ENCODE measurements around the gene ZDHHC22. TPM values are rescaled to one million over a fixed set of nuclear protein-coding genes. Genes with fewer than 3 reads are reported as not detected.

The ZDHHC22 gene
- total RNA-seq, 3 donors from 2014 or later, result 1.7 TPM; not detected in 2

GRCh38 chr14:77139540-77140358 is 1.8 kb downstream of the ZDHHC22 start:
- Histone ChIP-seq H3K4me3 (no peak overlapping the region), H3K9me3 (no peaks in the 10 kb centered on the region), H3K36me3 (ENCODE audit: low read depth) (no peaks in the 10 kb centered on the region), H3K4me1 (ENCODE audit: low read depth) (peaks cover 8% of the 10 kb centered on the region)
- no peak for TF ChIP-seq CTCF (IDR thresholded peaks at IDR 0.05)
- ATAC-seq (peak; percentile 64), DNase-seq (peak in 2 of 3 donors; percentile 41 to 47)
- intact Hi-C loops (cut with DNase I, micrococcal nuclease), result no loop called here

GRCh38 chr14:77139022-77139421 is 2.6 kb downstream of the ZDHHC22 start:
- no peak overlapping the region for H3K4me3 ChIP-seq
- intact Hi-C loops (cut with DNase I, micrococcal nuclease), result no loop called here
- ATAC-seq, result no peak
- no peaks in the 10 kb centered on the region for H3K9me3 ChIP-seq
- peaks cover 8% of the 10 kb centered on the region for H3K4me1 ChIP-seq (ENCODE audit: low read depth)
- no peak for DNase-seq
- no peak for TF ChIP-seq CTCF (IDR thresholded peaks at IDR 0.05)
- no peaks in the 10 kb centered on the region for H3K36me3 ChIP-seq (ENCODE audit: low read depth)

- peak in 2 of 3 donors; percentile 63 to 76 for DNase-seq
- ATAC-seq, result peak; percentile 79
Measured at GRCh38 chr14:77133720-77134338, 7.8 kb downstream of the ZDHHC22 start.

DNA sequence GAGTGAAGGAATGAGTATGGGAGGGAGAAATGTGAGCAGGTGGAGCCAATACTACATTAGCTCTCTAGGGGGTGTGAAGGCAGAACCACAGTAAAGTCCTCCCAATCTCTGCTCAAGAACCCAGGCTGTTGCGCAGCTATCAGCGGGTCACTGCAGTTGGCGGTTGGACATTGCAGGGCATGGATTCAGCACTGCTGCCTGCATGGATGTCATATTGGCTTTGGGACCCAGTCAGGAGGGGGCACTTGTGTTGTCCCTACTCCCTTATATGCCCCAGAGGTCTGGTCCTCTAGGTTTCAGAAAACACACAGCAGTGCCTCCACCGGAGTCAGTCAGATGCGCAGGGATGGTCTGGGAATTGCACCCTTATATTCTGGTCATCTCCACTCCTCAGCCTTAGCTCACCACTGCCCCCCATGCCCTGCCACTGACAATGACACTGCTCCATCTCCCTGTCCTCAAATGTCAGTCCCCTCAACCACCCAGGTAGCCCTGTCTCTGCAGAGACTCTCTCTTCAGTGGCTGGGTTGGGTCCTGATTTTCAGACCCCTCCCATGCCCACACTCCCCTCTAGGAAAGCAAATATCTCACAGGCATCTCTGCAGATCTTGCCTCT is 9.6 kb downstream of the ZDHHC22 start:
- Histone ChIP-seq H3K4me1 (ENCODE audit: low read depth) (no peaks in the 10 kb centered on the region), H3K36me3 (ENCODE audit: low read depth) (no peaks in the 10 kb centered on the region), H3K4me3 (no peak overlapping the region), H3K9me3 (no peaks in the 10 kb centered on the region)
- ATAC-seq (no peak), DNase-seq (no peak)
- intact Hi-C loops (cut with DNase I, micrococcal nuclease), result no loop called here
- TF ChIP-seq CTCF (IDR thresholded peaks at IDR 0.05), result no peak

More at GRCh38 chr14:77133720-77134338, 7.8 kb downstream of the ZDHHC22 start:
- no peaks in the 10 kb centered on the region for H3K4me1 ChIP-seq (ENCODE audit: low read depth)
- no peak overlapping the region for H3K4me3 ChIP-seq
- TF ChIP-seq CTCF (IDR thresholded peaks at IDR 0.05), result no peak
- intact Hi-C loops (cut with DNase I, micrococcal nuclease), result no loop called here
- no peaks in the 10 kb centered on the region for H3K9me3 ChIP-seq
- H3K36me3 ChIP-seq (ENCODE audit: low read depth), result no peaks in the 10 kb centered on the region

DNA sequence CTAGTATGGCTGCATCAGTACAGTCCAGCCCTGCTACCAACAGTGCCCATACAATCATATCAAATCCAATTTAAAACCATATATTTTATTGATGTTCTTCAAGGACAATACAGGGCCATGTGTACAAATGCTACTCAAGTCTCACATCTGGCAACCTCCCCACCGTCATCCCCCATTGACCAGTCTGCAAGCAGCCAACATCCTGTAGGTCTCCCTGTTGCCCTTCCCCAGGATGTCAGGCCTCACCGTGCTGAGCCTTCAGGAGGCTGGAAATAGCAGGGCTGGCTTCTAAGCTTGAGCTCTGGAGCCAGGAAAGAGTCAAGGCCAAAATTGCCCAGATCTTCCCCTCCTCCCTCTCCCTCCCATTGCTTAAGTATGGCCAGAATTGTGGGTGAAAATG is 10.4 kb downstream of the ZDHHC22 start:
- Histone ChIP-seq H3K4me3 (no peak overlapping the region), H3K4me1 (ENCODE audit: low read depth) (no peaks in the 10 kb centered on the region), H3K9me3 (no peaks in the 10 kb centered on the region), H3K36me3 (ENCODE audit: low read depth) (no peaks in the 10 kb centered on the region)
- ATAC-seq, result no peak
- TF ChIP-seq CTCF (IDR thresholded peaks at IDR 0.05), result no peak
- intact Hi-C loops (cut with DNase I, micrococcal nuclease), result no loop called here
- no peak for DNase-seq
